ENCODE data around the gene PLXDC2.

DNA sequence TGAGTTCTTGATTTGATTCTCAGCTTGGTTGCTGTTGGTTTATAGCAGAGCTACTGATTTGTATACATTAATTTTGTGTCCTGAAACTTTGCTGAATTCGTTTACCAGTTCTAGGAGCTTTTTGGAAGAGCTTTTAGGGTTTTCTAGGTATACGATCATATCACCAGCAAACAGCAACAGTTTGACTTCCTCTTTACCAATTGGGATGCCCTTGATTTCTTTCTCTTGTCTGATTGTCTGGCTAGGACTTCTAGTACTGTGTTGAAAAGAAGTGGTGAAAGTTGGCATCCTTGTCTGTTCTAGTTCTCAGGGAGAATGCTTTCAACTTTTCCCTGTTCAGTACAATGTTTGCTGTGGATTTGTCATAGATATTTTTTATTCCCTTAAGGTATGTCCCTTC, 86.2 kb downstream of the PLXDC2 start:
- TF ChIP-seq, protein P1, sequence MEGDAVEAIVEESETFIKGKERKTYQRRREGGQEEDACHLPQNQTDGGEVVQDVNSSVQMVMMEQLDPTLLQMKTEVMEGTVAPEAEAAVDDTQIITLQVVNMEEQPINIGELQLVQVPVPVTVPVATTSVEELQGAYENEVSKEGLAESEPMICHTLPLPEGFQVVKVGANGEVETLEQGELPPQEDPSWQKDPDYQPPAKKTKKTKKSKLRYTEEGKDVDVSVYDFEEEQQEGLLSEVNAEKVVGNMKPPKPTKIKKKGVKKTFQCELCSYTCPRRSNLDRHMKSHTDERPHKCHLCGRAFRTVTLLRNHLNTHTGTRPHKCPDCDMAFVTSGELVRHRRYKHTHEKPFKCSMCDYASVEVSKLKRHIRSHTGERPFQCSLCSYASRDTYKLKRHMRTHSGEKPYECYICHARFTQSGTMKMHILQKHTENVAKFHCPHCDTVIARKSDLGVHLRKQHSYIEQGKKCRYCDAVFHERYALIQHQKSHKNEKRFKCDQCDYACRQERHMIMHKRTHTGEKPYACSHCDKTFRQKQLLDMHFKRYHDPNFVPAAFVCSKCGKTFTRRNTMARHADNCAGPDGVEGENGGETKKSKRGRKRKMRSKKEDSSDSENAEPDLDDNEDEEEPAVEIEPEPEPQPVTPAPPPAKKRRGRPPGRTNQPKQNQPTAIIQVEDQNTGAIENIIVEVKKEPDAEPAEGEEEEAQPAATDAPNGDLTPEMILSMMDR (IDR thresholded peaks at IDR 0.05): no peak
- TF ChIP-seq POLR2A (IDR thresholded peaks at IDR 0.05) (no peak), POLR2AphosphoS5 (IDR thresholded peaks at IDR 0.05) (no peak), EP300 (IDR thresholded peaks at IDR 0.05) (no peak)
